Heart right ventricle (tissue), 16 donors: ENCODE results near the gene DZIP3. TPM values are rescaled to one million over a fixed set of nuclear protein-coding genes. Genes with fewer than 3 reads are reported as not detected.

Experiments used
- ATAC-seq, 8 donors: fragments of 200-7000 bp; cut with Tn5 transposase; one replicate each; pipeline ENCODE4 v1.9.1; 2020; ENCODE audit warnings: mild to moderate bottlenecking in 8 of 8, moderate library complexity in 8 of 8, moderate number of reproducible peaks in 1 of 8
- DNase-seq, 2 donors: peaks; one replicate each; pipeline ENCODE4 v3.0.0-alpha.2; 2020
- H3K27ac ChIP-seq, 10 donors: fragments of 200-600 bp; sonication (generic) in 2 of 10; one replicate each; pipeline versions ENCODE4 v1.5.0 to v1.8.0; 2020 to 2022; ENCODE audit warnings: mild to moderate bottlenecking in 3 of 10
- H3K27me3 ChIP-seq, 7 donors: fragments of 200-600 bp; one replicate each; pipeline ENCODE4 v1.8.0; 2021 to 2022; ENCODE audit warnings: mild to moderate bottlenecking in 2 of 7
- H3K36me3 ChIP-seq, 9 donors: fragments of 200-600 bp; sonication (generic) in 1 of 9; one replicate each; pipeline versions ENCODE4 v1.5.0 to v1.8.0; 2020 to 2022; ENCODE audit warnings: mild to moderate bottlenecking in 2 of 9
- H3K4me1 ChIP-seq, 9 donors: fragments of 200-600 bp; sonication (generic) in 1 of 9; one replicate each; pipeline versions ENCODE4 v1.5.0 to v1.8.0; 2020 to 2022; ENCODE audit warnings: mild to moderate bottlenecking in 4 of 9
- H3K4me3 ChIP-seq, 10 donors: fragments of 200-600 bp; sonication (generic) in 2 of 10; one replicate each; pipeline versions ENCODE4 v1.5.0 to v1.8.0; 2020 to 2022; ENCODE audit warnings: mild to moderate bottlenecking in 7 of 10, moderate library complexity in 2 of 10
- H3K9me3 ChIP-seq, 11 donors: fragments of 200-600 bp in 10 of 11; sonication (generic) in 2 of 11; one replicate each; pipeline versions ENCODE4 v1.5.0 to v1.8.0; 2013 to 2022; ENCODE audit warnings: mild to moderate bottlenecking in 2 of 11, control low read depth in 1 of 11, moderate library complexity in 1 of 11
- WGBS, 2 donors: extraction: QIAGEN DNeasy Blood & Tissue Kit; methylation state at CpG; one replicate each; pipeline ENCODE4 v1.1.7; 2013; ENCODE audit warnings: inconsistent platforms in 1 of 2; 5-methylcytosine and 5-hydroxymethylcytosine counted together
- intact Hi-C, 10 donors: fragments of 100-400 bp; cut with DNase I; formaldehyde crosslinking; loops; one replicate each; pipeline versions ENCODE4 v1.11.1 to v1.14.2; 2022
- polyA plus RNA-seq, 2 donors: library from polyadenylated mRNA; stranded (reverse); fragments of 200-250 nt; gene quantifications; one replicate each; pipeline ENCODE4 v1.2.3, GENCODE V29; 2013
- total RNA-seq, 10 donors: library from RNA; stranded (reverse); fragmentation: NEBNext Ultra II Directional in 3 of 10; extraction: Animal tissue kit (Norgen Biotek cat#: 25700) in 3 of 10; gene quantifications; one replicate each; pipeline versions ENCODE4 v1.2.1 to v1.2.4, GENCODE V29; 2021 to 2023
- TF ChIP-seq, protein P1 (sequence below), 9 donors: fragments of 200-600 bp; sonication (generic) in 2 of 9; IDR thresholded peaks; one replicate each; pipeline versions ENCODE4 v1.5.0 to v1.8.0; 2021 to 2022; ENCODE audit warnings: antibody characterized with exemption in 9 of 9, mild to moderate bottlenecking in 5 of 9, moderate library complexity in 1 of 9
- donor health status: Arrhythmogenic right ventricular cardiomyopathy.
- donor health status: ischemic (EF 13 %, LVEDD 7.1; RV severe dilation, severe dysfunction).
- donor health status: healthy with polysubstance abuse.
- donor health status: DM: no; HTN: yes; CAD: no.
- donor health status: DM: no; HTN: no; CAD: no.
- donor health status: ischemic (EF 25% LVEDD 6.9; RV normal size, moderate dysfunction).
- donor health status: ischemic (EF 25% LVEDD 5.7; RV mildly dilated, moderate dysfunction).
- donor health status: healthy.
- donor health status: DM: yes; HTN: yes; CAD: no.
- donor health status: Ischemic cardiomyopathy.
- donor health status: ischemic (EF 35%, LVEDD 5.7; RV mildly dilated, moderate dysfunction).
- donor health status: nonischemic (EF 11% LVEDD 7.7; RV severe dilation, severe dysfunction).
- donor health status: DM: yes; HTN: yes; CAD: no.
- donor health status: PGD.
- donor health status: ischemic (EF 29% LVEDD 5.4; RV normal size, mild dysfunction).
- donor health status: nonischemic (EF 23%, LVEDD 6.1; RV moderate dilation, normal function).

Gene DZIP3
- total and polyA plus RNA-seq, 12 donors = 3.0 to 29.0 (median 18.0) TPM

DNA sequence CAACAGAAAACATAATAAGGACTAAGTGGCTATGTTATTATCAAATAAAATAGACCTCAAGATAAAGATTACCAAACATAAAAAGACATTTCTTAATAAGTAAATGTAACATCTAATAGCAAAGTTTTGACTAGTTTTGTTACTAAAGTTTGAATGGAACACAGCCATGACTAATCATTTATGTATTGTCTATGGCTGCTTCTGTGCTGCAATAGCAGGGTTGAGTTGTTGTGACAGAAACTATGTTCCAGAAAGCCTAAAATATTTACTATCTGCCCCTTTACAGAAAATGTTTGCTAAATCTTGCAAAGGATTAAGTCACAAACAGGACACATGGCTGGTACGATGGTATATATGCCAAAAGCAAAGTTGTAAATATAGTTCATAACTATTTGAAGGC is 41.2 kb upstream of the DZIP3 start:
- no peaks in the 10 kb centered on the region for H3K27me3 ChIP-seq
- peaks cover 0 to 17% (median 0%) of the 10 kb centered on the region in 9 donors for H3K4me1 ChIP-seq
- no peak for ATAC-seq
- peaks cover 0 to 12% (median 0%) of the 10 kb centered on the region in 9 donors for H3K36me3 ChIP-seq
- no peak for DNase-seq
- WGBS, 2 donors = 74 to 85% methylated on average over 1 of the region's 1 CpG
- TF ChIP-seq, protein P1, sequence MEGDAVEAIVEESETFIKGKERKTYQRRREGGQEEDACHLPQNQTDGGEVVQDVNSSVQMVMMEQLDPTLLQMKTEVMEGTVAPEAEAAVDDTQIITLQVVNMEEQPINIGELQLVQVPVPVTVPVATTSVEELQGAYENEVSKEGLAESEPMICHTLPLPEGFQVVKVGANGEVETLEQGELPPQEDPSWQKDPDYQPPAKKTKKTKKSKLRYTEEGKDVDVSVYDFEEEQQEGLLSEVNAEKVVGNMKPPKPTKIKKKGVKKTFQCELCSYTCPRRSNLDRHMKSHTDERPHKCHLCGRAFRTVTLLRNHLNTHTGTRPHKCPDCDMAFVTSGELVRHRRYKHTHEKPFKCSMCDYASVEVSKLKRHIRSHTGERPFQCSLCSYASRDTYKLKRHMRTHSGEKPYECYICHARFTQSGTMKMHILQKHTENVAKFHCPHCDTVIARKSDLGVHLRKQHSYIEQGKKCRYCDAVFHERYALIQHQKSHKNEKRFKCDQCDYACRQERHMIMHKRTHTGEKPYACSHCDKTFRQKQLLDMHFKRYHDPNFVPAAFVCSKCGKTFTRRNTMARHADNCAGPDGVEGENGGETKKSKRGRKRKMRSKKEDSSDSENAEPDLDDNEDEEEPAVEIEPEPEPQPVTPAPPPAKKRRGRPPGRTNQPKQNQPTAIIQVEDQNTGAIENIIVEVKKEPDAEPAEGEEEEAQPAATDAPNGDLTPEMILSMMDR (IDR thresholded peaks at IDR 0.05) = no peak
- intact Hi-C loops = loop anchor here in 1 of 10 donors (5.0 kb wide), 1 partner anchor 41 kb away; no protein-coding TSS in a partner anchor
- H3K27ac ChIP-seq = no peak overlapping the region
- H3K9me3 ChIP-seq = no peaks in the 10 kb centered on the region
- no peak overlapping the region for H3K4me3 ChIP-seq

DNA sequence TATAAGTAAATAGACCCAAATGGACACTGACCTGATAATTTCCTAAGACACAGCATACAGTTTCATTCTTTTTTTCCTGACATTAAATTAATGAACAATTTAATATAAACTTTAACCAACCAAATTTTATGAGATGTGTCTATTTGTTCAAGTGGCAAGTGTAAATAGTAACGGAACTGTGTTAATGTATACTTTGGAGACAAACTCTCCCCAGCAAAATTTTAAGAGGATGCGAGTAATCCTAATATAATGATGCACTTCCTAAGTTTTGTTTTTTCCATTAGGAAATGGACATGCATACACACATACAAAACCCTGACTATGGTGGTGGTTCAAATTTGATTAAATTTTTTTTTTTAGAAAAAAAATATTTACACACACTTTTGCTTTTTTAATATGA is 40.6 kb upstream of the DZIP3 start:
- TF ChIP-seq, protein P1 (IDR thresholded peaks at IDR 0.05) = no peak
- Histone ChIP-seq H3K4me3 (no peak overlapping the region), H3K9me3 (no peaks in the 10 kb centered on the region), H3K27ac (no peak overlapping the region), H3K36me3 (peaks cover 0 to 8% (median 0%) of the 10 kb centered on the region in 9 donors), H3K27me3 (no peaks in the 10 kb centered on the region), H3K4me1 (peaks cover 0 to 17% (median 0%) of the 10 kb centered on the region in 9 donors)
- intact Hi-C loops = loop anchor here in 1 of 10 donors (5.0 kb wide), 1 partner anchor 42 kb away; no protein-coding TSS in a partner anchor
- ATAC-seq = no peak
- no peak for DNase-seq
- WGBS, 2 donors = 97 to 98% methylated on average over 2 of the region's 2 CpGs

DNA sequence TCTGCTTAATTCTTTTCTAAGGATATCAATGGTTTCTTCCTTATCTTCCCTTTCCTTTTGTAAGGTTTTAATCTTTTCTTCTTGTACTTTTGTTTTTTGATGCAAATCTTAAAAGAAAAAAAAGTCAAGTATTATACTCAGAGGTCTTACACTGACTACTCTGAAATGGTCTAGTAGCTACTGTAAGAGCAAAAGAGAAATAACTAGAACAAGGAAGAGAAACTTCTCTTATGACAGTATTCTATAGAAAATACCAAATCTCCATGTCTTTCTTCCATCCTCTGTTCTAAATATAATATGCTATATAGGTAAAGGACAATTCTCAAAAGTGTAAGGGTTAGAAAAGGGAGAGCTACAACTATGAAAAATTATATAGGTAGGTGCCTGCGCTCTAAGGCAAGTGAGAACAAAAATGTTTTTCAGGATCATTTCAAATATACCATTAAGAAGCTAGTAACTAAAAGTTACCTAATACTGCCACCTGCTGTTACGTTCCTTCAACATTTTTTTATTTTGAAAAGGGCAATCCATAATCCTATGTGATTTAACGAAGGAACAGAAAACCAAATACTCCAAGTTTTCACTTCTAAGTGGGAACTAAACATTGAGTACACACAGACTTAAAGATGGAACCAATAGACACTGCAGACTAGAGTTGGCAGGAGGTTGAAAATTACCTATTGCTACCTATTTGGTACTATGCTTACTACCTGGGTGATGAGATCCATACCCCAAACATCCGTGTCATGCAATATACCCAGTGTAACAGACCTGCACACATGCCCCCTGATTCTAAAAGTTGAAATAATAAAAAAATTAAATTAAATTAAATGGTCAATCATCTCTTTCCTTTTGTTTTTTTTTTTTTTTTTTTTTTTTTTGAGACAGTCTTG is 37.0 kb upstream of the DZIP3 start:
- H3K36me3 ChIP-seq = peaks cover 0 to 43% (median 0%) of the 10 kb centered on the region in 9 donors
- no peaks in the 10 kb centered on the region for H3K27me3 ChIP-seq
- TF ChIP-seq, protein P1 (IDR thresholded peaks at IDR 0.05) = peak in 8 of 9 donors; percentile 23 to 76 (median 62)
- no peaks in the 10 kb centered on the region for H3K9me3 ChIP-seq
- H3K4me1 ChIP-seq = peaks cover 0 to 24% (median 0%) of the 10 kb centered on the region in 9 donors
- no peak overlapping the region for H3K27ac ChIP-seq
- ATAC-seq (peak in 6 of 8 donors; percentile 48 to 75 (median 60)), DNase-seq (peak in 1 of 2 donors; percentile 21)
- intact Hi-C loops = loop anchor here (1.0 to 5.0 kb wide), 6 partner anchors 40 to 64 kb away; partner anchors contain the start of gene MYH15 (in 1 of the 10)
- 46 to 61% methylated on average over 4 of the region's 4 CpGs for WGBS, 2 donors
- peak overlapping the region in 1 of 10 donors; percentile 15 for H3K4me3 ChIP-seq

DNA sequence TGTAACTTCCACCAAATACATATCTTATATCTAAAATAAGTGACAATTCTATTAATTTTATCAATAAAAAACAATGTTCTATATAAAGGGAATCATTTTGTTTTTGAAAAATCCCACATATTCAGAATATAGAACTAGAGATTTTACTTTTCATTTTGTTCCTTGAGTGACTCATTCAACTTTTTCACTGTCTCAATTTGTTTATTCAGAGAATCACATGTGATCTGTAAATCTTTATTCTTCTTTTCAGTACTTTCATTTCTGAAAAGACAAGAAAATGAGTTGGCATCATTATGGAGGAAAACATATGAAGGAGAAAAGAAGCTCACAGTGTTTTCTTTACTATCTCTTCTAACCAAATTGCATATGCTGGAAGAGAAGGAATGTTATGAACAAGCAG is 35.3 kb upstream of the DZIP3 start:
- Histone ChIP-seq H3K27me3 (no peaks in the 10 kb centered on the region), H3K27ac (no peak overlapping the region), H3K9me3 (no peaks in the 10 kb centered on the region), H3K4me1 (peaks cover 0 to 24% (median 0%) of the 10 kb centered on the region in 9 donors), H3K36me3 (peaks cover 0 to 61% (median 0%) of the 10 kb centered on the region in 9 donors), H3K4me3 (no peak overlapping the region)
- intact Hi-C loops = loop anchor here in 3 of 10 donors (5.0 kb wide), 2 partner anchors 42 to 62 kb away; partner anchors contain the start of gene MYH15 (in 1 of the 3)
- ATAC-seq = no peak
- DNase-seq = no peak
- TF ChIP-seq, protein P1 (IDR thresholded peaks at IDR 0.05) = no peak
